ENCODE data around the gene MYT1. TPM values are rescaled to one million over a fixed set of nuclear protein-coding genes. Genes with fewer than 3 reads are reported as not detected.

MYT1 gene
- total RNA-seq, 1 donor from 2014 or later = 3.3 TPM

GRCh38 chr20:64140061-64140931 is 24.0 kb upstream of the MYT1 start:
- Mint-ChIP-seq H3K36me3 (ENCODE audit: low read depth) (no peaks in the 10 kb centered on the region), H3K9me3 (peaks cover 4% of the 10 kb centered on the region), H3K4me3 (no peak overlapping the region), H3K27me3 (no peaks in the 10 kb centered on the region), H3K27ac (no peak overlapping the region), H3K4me1 (no peaks in the 10 kb centered on the region)
- intact Hi-C loops (cut with micrococcal nuclease) = no loop called here
- DNase-seq (no peak), ATAC-seq (ENCODE audit: low read depth) (no peak)
- CTCF ChIA-PET = no interaction called here
- TF ChIP-seq CTCF (IDR thresholded peaks at IDR 0.05) = no peak
- POLR2A ChIA-PET = no interaction called here

GRCh38 chr20:64140956-64141355 is 23.3 kb upstream of the MYT1 start:
- ChIA-PET POLR2A (no interaction called here), CTCF (no interaction called here)
- intact Hi-C loops (cut with micrococcal nuclease) = no loop called here
- no peak for TF ChIP-seq CTCF (IDR thresholded peaks at IDR 0.05)
- Mint-ChIP-seq H3K27ac (no peak overlapping the region), H3K9me3 (peaks cover 4% of the 10 kb centered on the region), H3K4me3 (no peak overlapping the region), H3K36me3 (ENCODE audit: low read depth) (no peaks in the 10 kb centered on the region), H3K4me1 (no peaks in the 10 kb centered on the region), H3K27me3 (no peaks in the 10 kb centered on the region)
- ATAC-seq (ENCODE audit: low read depth) (no peak), DNase-seq (no peak)

- no peak overlapping the region for H3K4me3 Mint-ChIP-seq
- ATAC-seq (ENCODE audit: low read depth) (no peak), DNase-seq (no peak)
- H3K4me1 Mint-ChIP-seq = no peaks in the 10 kb centered on the region
- H3K27ac Mint-ChIP-seq = no peak overlapping the region
- H3K9me3 Mint-ChIP-seq = peaks cover 4% of the 10 kb centered on the region
- POLR2A ChIA-PET = no interaction called here
- H3K36me3 Mint-ChIP-seq (ENCODE audit: low read depth) = no peaks in the 10 kb centered on the region
- intact Hi-C loops (cut with micrococcal nuclease) = no loop called here
- H3K27me3 Mint-ChIP-seq = no peaks in the 10 kb centered on the region
- CTCF ChIA-PET = no interaction called here
- no peak for TF ChIP-seq CTCF (IDR thresholded peaks at IDR 0.05)
Observed at GRCh38 chr20:64142590-64142989, 21.7 kb upstream of the MYT1 start.

GRCh38 chr20:64143018-64143801 is 21.0 kb upstream of the MYT1 start:
- Mint-ChIP-seq H3K27me3 (no peaks in the 10 kb centered on the region), H3K9me3 (peaks cover 4% of the 10 kb centered on the region), H3K4me1 (no peaks in the 10 kb centered on the region), H3K27ac (no peak overlapping the region), H3K36me3 (ENCODE audit: low read depth) (no peaks in the 10 kb centered on the region), H3K4me3 (no peak overlapping the region)
- ATAC-seq (ENCODE audit: low read depth) (no peak), DNase-seq (no peak)
- intact Hi-C loops (cut with micrococcal nuclease) = no loop called here
- TF ChIP-seq CTCF (IDR thresholded peaks at IDR 0.05) = no peak
- ChIA-PET CTCF (no interaction called here), POLR2A (no interaction called here)

GRCh38 chr20:64144144-64144912 is 19.9 kb upstream of the MYT1 start:
- H3K9me3 Mint-ChIP-seq = peaks cover 4% of the 10 kb centered on the region
- no peak overlapping the region for H3K4me3 Mint-ChIP-seq
- ATAC-seq (ENCODE audit: low read depth) (no peak), DNase-seq (no peak)
- H3K4me1 Mint-ChIP-seq = no peaks in the 10 kb centered on the region
- H3K36me3 Mint-ChIP-seq (ENCODE audit: low read depth) = no peaks in the 10 kb centered on the region
- no peak for TF ChIP-seq CTCF (IDR thresholded peaks at IDR 0.05)
- intact Hi-C loops (cut with micrococcal nuclease) = no loop called here
- ChIA-PET POLR2A (no interaction called here), CTCF (no interaction called here)
- H3K27ac Mint-ChIP-seq = no peak overlapping the region
- no peaks in the 10 kb centered on the region for H3K27me3 Mint-ChIP-seq
